OCI-LY3 (cell line): ENCODE results near the gene COL4A2.

Experiments
- EZH2phosphoT487 ChIP-seq: fragments of 200-600 bp; shearing (Covaris generic); IDR thresholded peaks from 2 replicates; pipeline ENCODE4 v1.6.1; 2018; ENCODE audit warnings: antibody characterized with exemption, mixed run types, low read depth
- TF ChIP-seq, protein P1 (sequence below): fragments of 200-600, 300-600 bp; sonication (generic); IDR thresholded peaks from 2 replicates; pipeline ENCODE4 v1.5.1; 2014; ENCODE audit warnings: antibody characterized with exemption, low read length, low read depth

GRCh38 chr13:110455444-110455843 lies 148.4 kb downstream of the COL4A2 start:
- TF ChIP-seq, protein P1, sequence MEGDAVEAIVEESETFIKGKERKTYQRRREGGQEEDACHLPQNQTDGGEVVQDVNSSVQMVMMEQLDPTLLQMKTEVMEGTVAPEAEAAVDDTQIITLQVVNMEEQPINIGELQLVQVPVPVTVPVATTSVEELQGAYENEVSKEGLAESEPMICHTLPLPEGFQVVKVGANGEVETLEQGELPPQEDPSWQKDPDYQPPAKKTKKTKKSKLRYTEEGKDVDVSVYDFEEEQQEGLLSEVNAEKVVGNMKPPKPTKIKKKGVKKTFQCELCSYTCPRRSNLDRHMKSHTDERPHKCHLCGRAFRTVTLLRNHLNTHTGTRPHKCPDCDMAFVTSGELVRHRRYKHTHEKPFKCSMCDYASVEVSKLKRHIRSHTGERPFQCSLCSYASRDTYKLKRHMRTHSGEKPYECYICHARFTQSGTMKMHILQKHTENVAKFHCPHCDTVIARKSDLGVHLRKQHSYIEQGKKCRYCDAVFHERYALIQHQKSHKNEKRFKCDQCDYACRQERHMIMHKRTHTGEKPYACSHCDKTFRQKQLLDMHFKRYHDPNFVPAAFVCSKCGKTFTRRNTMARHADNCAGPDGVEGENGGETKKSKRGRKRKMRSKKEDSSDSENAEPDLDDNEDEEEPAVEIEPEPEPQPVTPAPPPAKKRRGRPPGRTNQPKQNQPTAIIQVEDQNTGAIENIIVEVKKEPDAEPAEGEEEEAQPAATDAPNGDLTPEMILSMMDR = no peak
- TF ChIP-seq EZH2phosphoT487 = no peak
